Lung (tissue), 12 donors: ENCODE results near the gene MARS1. TPM values are rescaled to one million over a fixed set of nuclear protein-coding genes. Genes with fewer than 3 reads are reported as not detected.

ENCODE experiments used
- ATAC-seq: fragments of 200-7000 bp; cut with Tn5 transposase; one replicate; pipeline ENCODE4 v1.9.1; 2020; ENCODE audit warnings: moderate number of reproducible peaks; ENCODE audit not compliant: insufficient read depth, low FRiP score
- DNase-seq, 3 donors: peaks; one replicate each; pipeline ENCODE4 v3.0.0-alpha.2; 2013 to 2017
- H3K27ac ChIP-seq, 2 donors: one replicate each; pipeline ENCODE4 v1.5.1; 2013; ENCODE audit warnings: mild to moderate bottlenecking in 2 of 2, moderate library complexity in 2 of 2, control low read depth in 1 of 2, inconsistent platforms in 1 of 2, low read depth in 1 of 2, low read length in 1 of 2
- H3K27me3 ChIP-seq, 3 donors: one replicate each; pipeline ENCODE4 v1.5.1; 2013; ENCODE audit warnings: low read length in 2 of 3; ENCODE audit not compliant: control insufficient read depth in 3 of 3, insufficient read depth in 3 of 3
- H3K36me3 ChIP-seq, 4 donors: one replicate each; pipeline ENCODE4 v1.5.1; 2013; ENCODE audit warnings: low read length in 4 of 4, mild to moderate bottlenecking in 1 of 4, moderate library complexity in 1 of 4; ENCODE audit not compliant: control insufficient read depth in 4 of 4, insufficient read depth in 4 of 4
- H3K4me1 ChIP-seq, 5 donors: one replicate each; pipeline ENCODE4 v1.5.1; 2013; ENCODE audit warnings: low read length in 5 of 5, mild to moderate bottlenecking in 2 of 5, moderate library complexity in 1 of 5; ENCODE audit not compliant: control insufficient read depth in 5 of 5, insufficient read depth in 5 of 5
- H3K4me3 ChIP-seq: one replicate; pipeline ENCODE4 v1.5.1; 2013; ENCODE audit warnings: mild to moderate bottlenecking, control low read depth, moderate library complexity
- H3K9ac ChIP-seq, 2 donors: one replicate each; pipeline ENCODE4 v1.5.1; 2013; ENCODE audit warnings: low read length in 2 of 2, control low read depth in 1 of 2; ENCODE audit not compliant: insufficient read depth in 1 of 2
- H3K9me3 ChIP-seq, 4 donors: one replicate each; pipeline ENCODE4 v1.5.1; 2013; ENCODE audit warnings: low read length in 3 of 4, mild to moderate bottlenecking in 1 of 4, moderate library complexity in 1 of 4; ENCODE audit not compliant: control insufficient read depth in 4 of 4, insufficient read depth in 3 of 4
- WGBS, 2 donors: extraction: QIAGEN DNeasy Blood & Tissue Kit; methylation state at CpG; one replicate each; pipeline ENCODE4 v1.1.7; 2013; 5-methylcytosine and 5-hydroxymethylcytosine counted together
- polyA plus RNA-seq, 2 donors: library from polyadenylated mRNA; stranded (reverse); fragments of 200-250 nt; gene quantifications; one replicate each; pipeline ENCODE4 v1.2.1, GENCODE V29; 2013
- total RNA-seq, 2 donors: library from RNA; depleted of rRNA in 1 of 2; stranded (reverse); fragments of >200 nt in 1 of 2; gene quantifications; one replicate each; pipeline ENCODE4 v1.2.1, GENCODE V29; 2014 to 2021
- TF ChIP-seq, protein P1 (sequence below): IDR thresholded peaks from 2 replicates; pipeline ENCODE4 v1.5.1; 2012; ENCODE audit warnings: mild to moderate bottlenecking; ENCODE audit errors: control extremely low read depth, extremely low read depth
- donor health status: control.
- donor health status: control.
- donor health status: Bipolar disorder and iron deficiency.
- donor health status: healthy.
- donor health status: DM: yes; HTN: yes; CAD: no.

MARS1 gene
- total and polyA plus RNA-seq, 4 donors, result 55.9 to 213 (median 125) TPM

- Histone ChIP-seq H3K9ac (peak within 1 kb of the TSS; percentile 50 to 93), H3K4me3 (peak within 1 kb of the TSS; percentile 65), H3K4me1 (peaks cover 0 to 15% (median 6%) of the 10 kb centered on the region in 5 donors), H3K36me3 (peaks cover 0 to 13% (median 5%) of the 10 kb centered on the region in 4 donors), H3K9me3 (no peaks in the 10 kb centered on the region), H3K27me3 (peaks cover 0 to 10% (median 0%) of the 10 kb centered on the region in 3 donors), H3K27ac (peak within 1 kb of the TSS in 1 of 2 donors; percentile 68)
- TF ChIP-seq, protein P1, sequence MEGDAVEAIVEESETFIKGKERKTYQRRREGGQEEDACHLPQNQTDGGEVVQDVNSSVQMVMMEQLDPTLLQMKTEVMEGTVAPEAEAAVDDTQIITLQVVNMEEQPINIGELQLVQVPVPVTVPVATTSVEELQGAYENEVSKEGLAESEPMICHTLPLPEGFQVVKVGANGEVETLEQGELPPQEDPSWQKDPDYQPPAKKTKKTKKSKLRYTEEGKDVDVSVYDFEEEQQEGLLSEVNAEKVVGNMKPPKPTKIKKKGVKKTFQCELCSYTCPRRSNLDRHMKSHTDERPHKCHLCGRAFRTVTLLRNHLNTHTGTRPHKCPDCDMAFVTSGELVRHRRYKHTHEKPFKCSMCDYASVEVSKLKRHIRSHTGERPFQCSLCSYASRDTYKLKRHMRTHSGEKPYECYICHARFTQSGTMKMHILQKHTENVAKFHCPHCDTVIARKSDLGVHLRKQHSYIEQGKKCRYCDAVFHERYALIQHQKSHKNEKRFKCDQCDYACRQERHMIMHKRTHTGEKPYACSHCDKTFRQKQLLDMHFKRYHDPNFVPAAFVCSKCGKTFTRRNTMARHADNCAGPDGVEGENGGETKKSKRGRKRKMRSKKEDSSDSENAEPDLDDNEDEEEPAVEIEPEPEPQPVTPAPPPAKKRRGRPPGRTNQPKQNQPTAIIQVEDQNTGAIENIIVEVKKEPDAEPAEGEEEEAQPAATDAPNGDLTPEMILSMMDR, result no peak
- ATAC-seq (no peak), DNase-seq (peak in 2 of 3 donors; percentile 88 to 93)
- WGBS, 2 donors, result 1% methylated on average over 27 to 35 of the region's 36 CpGs
Measured at GRCh38 chr12:57459750-57460467, 28.0 kb upstream of the MARS1 start, which contains the start of gene GLI1. GLI1 (plus strand) TSS chr12:57459785; CDS start chr12:57463692, 3,907 bp downstream.

- Histone ChIP-seq H3K4me3 (no peak overlapping the region), H3K27me3 (peaks cover 0 to 10% (median 0%) of the 10 kb centered on the region in 3 donors), H3K9ac (peak overlapping the region in 1 of 2 donors; percentile 74), H3K36me3 (peaks cover 0 to 15% (median 5%) of the 10 kb centered on the region in 4 donors), H3K4me1 (peaks cover 0 to 15% (median 6%) of the 10 kb centered on the region in 5 donors), H3K9me3 (no peaks in the 10 kb centered on the region), H3K27ac (no peak overlapping the region)
- 3% methylated on average over 6 of the region's 6 CpGs for WGBS, 2 donors
- DNase-seq (no peak), ATAC-seq (no peak)
- TF ChIP-seq, protein P1, result no peak
Measured at GRCh38 chr12:57460468-57460784, 27.4 kb upstream of the MARS1 start.

- Histone ChIP-seq H3K36me3 (peaks cover 0 to 18% (median 5%) of the 10 kb centered on the region in 4 donors), H3K9ac (peak overlapping the region in 1 of 2 donors; percentile 74), H3K4me3 (no peak overlapping the region), H3K9me3 (no peaks in the 10 kb centered on the region), H3K27ac (no peak overlapping the region), H3K4me1 (peaks cover 0 to 15% (median 6%) of the 10 kb centered on the region in 5 donors), H3K27me3 (peaks cover 0 to 10% (median 0%) of the 10 kb centered on the region in 3 donors)
- DNase-seq (peak in 1 of 3 donors; percentile 84), ATAC-seq (no peak)
- WGBS, 2 donors, result 1 to 2% methylated on average over 19 of the region's 19 CpGs
- TF ChIP-seq, protein P1, result no peak
Measured at GRCh38 chr12:57460841-57461275, 27.0 kb upstream of the MARS1 start.
